ENCODE measurements around the gene USP47.

The USP47 gene

DNA sequence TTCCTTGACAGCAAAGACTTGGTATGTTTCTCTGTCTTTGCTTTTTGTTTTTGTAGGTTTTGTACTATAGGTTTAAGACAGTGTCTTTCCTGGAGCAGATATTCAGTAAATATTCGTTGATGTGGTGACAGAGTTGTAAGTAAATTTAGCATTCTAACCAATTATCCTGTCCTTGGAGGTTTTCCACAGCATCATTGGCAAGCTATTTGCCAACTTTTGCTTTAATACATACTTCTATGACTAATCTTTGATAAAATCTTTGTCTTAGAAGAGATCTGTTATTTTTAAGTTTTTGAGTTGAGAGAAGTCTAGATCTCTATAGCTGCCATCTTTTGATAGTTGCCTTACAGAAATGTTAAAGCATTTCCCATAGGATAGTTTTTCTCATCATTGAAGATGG is 3.8 kb downstream of the USP47 start:
- Mint-ChIP-seq H3K27me3 (ENCODE audit: low read depth) (no peaks in the 10 kb centered on the region), H3K4me3 (peak overlapping the region in 2 of 3 experiments; percentile 69 to 72), H3K4me1 (peaks cover 30% of the 10 kb centered on the region), H3K9me3 (no peaks in the 10 kb centered on the region), H3K27ac (peak overlapping the region in 1 of 3 experiments; percentile 77), H3K36me3 (ENCODE audit: low read depth) (no peaks in the 10 kb centered on the region)
- TF ChIP-seq CTCF (IDR thresholded peaks at IDR 0.05; ENCODE audit: unreplicated experiment in 3 of 3), result no peak

DNA sequence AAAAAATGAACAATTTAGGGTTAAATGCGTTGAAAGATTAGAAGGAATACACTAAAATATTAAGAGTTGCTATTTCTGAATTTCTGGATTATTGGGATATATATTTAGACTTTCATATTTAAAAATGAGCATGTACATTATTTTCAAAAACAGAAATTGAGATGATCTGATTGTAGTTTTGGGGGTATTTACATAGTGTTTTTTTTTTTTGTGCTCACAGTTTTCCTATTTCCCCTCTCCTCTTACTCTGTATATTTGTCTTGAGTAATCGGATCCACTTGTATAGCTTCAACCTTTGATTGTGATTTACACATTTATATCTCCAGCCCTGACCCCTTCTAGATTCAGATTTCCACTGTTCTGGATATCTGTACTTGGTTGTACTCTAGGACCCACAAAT is 5.3 kb downstream of the USP47 start:
- no peak for TF ChIP-seq CTCF (IDR thresholded peaks at IDR 0.05; ENCODE audit: unreplicated experiment in 3 of 3)
- peaks cover 7% of the 10 kb centered on the region for H3K36me3 Mint-ChIP-seq (ENCODE audit: low read depth)
- peak overlapping the region; percentile 1 to 6 (median 1) for H3K27ac Mint-ChIP-seq
- peaks cover 30% of the 10 kb centered on the region for H3K4me1 Mint-ChIP-seq
- peak overlapping the region in 1 of 3 experiments; percentile 23 for H3K4me3 Mint-ChIP-seq
- no peaks in the 10 kb centered on the region for H3K27me3 Mint-ChIP-seq (ENCODE audit: low read depth)
- H3K9me3 Mint-ChIP-seq, result no peaks in the 10 kb centered on the region

DNA sequence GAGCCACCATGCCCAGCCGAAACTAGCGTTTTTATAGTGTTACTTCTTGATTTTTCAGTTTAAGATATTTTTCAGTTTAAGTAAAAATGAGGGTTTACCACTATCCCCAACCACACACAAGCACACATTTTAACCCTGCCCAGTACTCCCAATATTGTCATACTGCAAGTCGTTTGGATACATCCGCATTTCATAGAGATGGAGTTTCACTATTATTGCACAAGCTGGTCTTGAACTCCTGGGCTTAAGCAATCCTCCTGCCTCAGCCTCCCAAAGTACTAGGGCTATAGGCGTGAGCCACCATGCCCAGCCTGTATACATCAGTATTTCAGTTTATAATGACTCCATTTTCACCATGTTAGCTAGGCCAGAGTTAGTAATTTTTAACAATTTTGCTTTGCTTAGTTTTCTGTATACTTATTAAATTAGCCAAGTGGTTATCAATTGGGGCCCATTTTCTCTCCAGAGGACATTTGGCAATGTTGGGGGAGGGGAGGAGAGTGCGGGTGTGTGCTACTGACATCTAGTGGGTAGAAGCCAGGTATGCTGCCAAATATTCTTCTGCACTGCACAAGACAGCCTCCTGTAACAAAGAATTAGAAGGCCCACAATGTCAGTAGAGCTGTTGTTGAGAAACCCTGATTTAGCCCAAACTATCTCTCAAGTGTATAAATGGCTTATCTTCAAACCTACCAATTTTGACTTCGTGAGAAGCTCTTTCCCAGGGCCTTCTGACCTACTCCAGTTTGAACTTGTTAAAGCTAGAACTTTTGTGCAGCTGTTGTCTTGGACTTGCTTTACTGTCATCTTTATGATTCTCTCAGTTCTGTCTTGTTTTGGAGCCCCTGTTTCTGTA is 7.3 kb downstream of the USP47 start:
- TF ChIP-seq CTCF (IDR thresholded peaks at IDR 0.05; ENCODE audit: unreplicated experiment in 3 of 3), result peak; percentile 49 to 60 (median 53)
- Mint-ChIP-seq H3K27me3 (ENCODE audit: low read depth) (no peaks in the 10 kb centered on the region), H3K4me3 (no peak overlapping the region), H3K4me1 (peaks cover 43% of the 10 kb centered on the region), H3K9me3 (no peaks in the 10 kb centered on the region), H3K27ac (peak overlapping the region; percentile 13 to 51 (median 41)), H3K36me3 (ENCODE audit: low read depth) (peaks cover 9% of the 10 kb centered on the region)

DNA sequence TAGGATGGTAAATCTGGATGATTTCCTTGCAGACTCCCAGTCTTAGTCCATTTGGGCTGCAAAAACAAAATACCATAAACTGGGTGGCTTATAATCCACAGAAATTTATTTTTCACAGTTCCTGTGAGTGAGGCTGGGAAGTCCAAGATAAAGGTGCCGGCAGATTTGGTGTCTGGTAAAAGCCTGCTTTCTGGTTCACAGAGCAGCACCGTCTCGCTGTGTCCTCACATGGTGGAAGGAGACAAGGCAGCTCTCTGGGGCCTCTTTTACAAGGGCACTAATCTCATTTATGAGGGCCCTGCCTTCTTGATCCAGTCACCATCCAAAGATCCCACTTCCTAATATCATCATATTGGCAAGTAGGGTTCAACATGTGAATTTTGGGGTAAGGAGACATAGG is 8.9 kb downstream of the USP47 start:
- TF ChIP-seq CTCF (IDR thresholded peaks at IDR 0.05; ENCODE audit: unreplicated experiment in 3 of 3), result no peak
- H3K9me3 Mint-ChIP-seq, result no peaks in the 10 kb centered on the region
- no peaks in the 10 kb centered on the region for H3K27me3 Mint-ChIP-seq (ENCODE audit: low read depth)
- H3K4me1 Mint-ChIP-seq, result peaks cover 46% of the 10 kb centered on the region
- peaks cover 9% of the 10 kb centered on the region for H3K36me3 Mint-ChIP-seq (ENCODE audit: low read depth)
- H3K4me3 Mint-ChIP-seq, result no peak overlapping the region
- no peak overlapping the region for H3K27ac Mint-ChIP-seq

GRCh38 chr11:11856638-11857037 is 14.9 kb downstream of the USP47 start:
- Mint-ChIP-seq H3K27ac (no peak overlapping the region), H3K9me3 (peaks cover 3% of the 10 kb centered on the region), H3K27me3 (ENCODE audit: low read depth) (no peaks in the 10 kb centered on the region), H3K4me3 (no peak overlapping the region), H3K4me1 (peaks cover 30% of the 10 kb centered on the region), H3K36me3 (ENCODE audit: low read depth) (peaks cover 8% of the 10 kb centered on the region)
- TF ChIP-seq CTCF (IDR thresholded peaks at IDR 0.05; ENCODE audit: unreplicated experiment in 3 of 3), result no peak

DNA sequence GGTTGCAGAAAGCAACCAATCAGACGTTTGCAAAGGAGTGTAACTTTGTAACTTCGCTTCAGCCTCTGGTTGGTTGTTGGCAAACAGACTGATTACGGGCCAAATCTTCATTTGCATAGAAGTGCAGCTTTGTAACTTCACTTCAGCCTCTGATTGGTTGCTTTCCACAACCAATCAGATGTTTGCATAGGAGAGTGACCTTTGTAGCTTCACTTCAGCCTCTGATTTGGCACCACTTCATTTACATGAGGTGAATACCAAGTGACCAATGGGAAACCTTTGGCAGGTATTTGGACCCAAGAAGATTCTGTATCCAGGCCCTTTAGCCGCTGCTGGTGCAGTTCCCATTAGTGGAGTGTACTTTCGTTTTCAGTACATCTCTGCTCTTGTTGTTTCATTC is 16.0 kb downstream of the USP47 start:
- Mint-ChIP-seq H3K4me1 (peaks cover 23% of the 10 kb centered on the region), H3K27me3 (ENCODE audit: low read depth) (no peaks in the 10 kb centered on the region), H3K27ac (no peak overlapping the region), H3K9me3 (peaks cover 3% of the 10 kb centered on the region), H3K4me3 (no peak overlapping the region), H3K36me3 (ENCODE audit: low read depth) (peaks cover 6% of the 10 kb centered on the region)
- TF ChIP-seq CTCF (IDR thresholded peaks at IDR 0.05; ENCODE audit: unreplicated experiment in 3 of 3), result no peak
